Measurements from ENCODE around the gene TCERG1L.

The TCERG1L gene

GRCh38 chr10:131196176-131196885 is 115.2 kb downstream of the TCERG1L start:
- ChIA-PET CTCF (no interaction called here), POLR2A (no interaction called here)

GRCh38 chr10:131195558-131196159 is 115.9 kb downstream of the TCERG1L start:
- no peak for TF ChIP-seq CTCF (IDR thresholded peaks at IDR 0.05; ENCODE audit: insufficient read depth, low read length, missing control alignments)
- ChIA-PET POLR2A (no interaction called here), CTCF (no interaction called here)
- no peak overlapping the region for H3K4me3 ChIP-seq (ENCODE audit: low read depth, low read length)
- DNase-seq (ENCODE audit: low read depth, low spot score), result no peak

More at GRCh38 chr10:131196176-131196885, 115.2 kb downstream of the TCERG1L start:
- TF ChIP-seq CTCF (IDR thresholded peaks at IDR 0.05; ENCODE audit: insufficient read depth, low read length, missing control alignments), result no peak
- no peak overlapping the region for H3K4me3 ChIP-seq (ENCODE audit: low read depth, low read length)
- no peak for DNase-seq (ENCODE audit: low read depth, low spot score)

- ChIA-PET CTCF (no interaction called here), POLR2A (no interaction called here)
- TF ChIP-seq CTCF (IDR thresholded peaks at IDR 0.05; ENCODE audit: insufficient read depth, low read length, missing control alignments), result no peak
- no peak overlapping the region for H3K4me3 ChIP-seq (ENCODE audit: low read depth, low read length)
- DNase-seq (ENCODE audit: low read depth, low spot score), result no peak
Observed at GRCh38 chr10:131195116-131195515, 116.4 kb downstream of the TCERG1L start.

- POLR2A ChIA-PET, result no interaction called here
- H3K4me3 ChIP-seq (ENCODE audit: low read depth, low read length), result no peak overlapping the region
- no peak for DNase-seq (ENCODE audit: low read depth, low spot score)
- TF ChIP-seq CTCF (IDR thresholded peaks at IDR 0.05; ENCODE audit: insufficient read depth, low read length, missing control alignments), result no peak
- CTCF ChIA-PET, result no interaction called here
Observed at GRCh38 chr10:131193923-131194322, 117.6 kb downstream of the TCERG1L start.

- DNase-seq (ENCODE audit: low read depth, low spot score), result no peak
- ChIA-PET CTCF (no interaction called here), POLR2A (no interaction called here)
- H3K4me3 ChIP-seq (ENCODE audit: low read depth, low read length), result no peak overlapping the region
- no peak for TF ChIP-seq CTCF (IDR thresholded peaks at IDR 0.05; ENCODE audit: insufficient read depth, low read length, missing control alignments)
Observed at GRCh38 chr10:131188494-131188893, 123.0 kb downstream of the TCERG1L start.

GRCh38 chr10:131187926-131188325 is 123.6 kb downstream of the TCERG1L start:
- DNase-seq (ENCODE audit: low read depth, low spot score), result no peak
- POLR2A ChIA-PET, result no interaction called here
- CTCF ChIA-PET, result no interaction called here
- no peak for TF ChIP-seq CTCF (IDR thresholded peaks at IDR 0.05; ENCODE audit: insufficient read depth, low read length, missing control alignments)
- no peak overlapping the region for H3K4me3 ChIP-seq (ENCODE audit: low read depth, low read length)

All from AG04449 (cell line).